Endothelial cell of umbilical vein (primary cell): Measurements from ENCODE around the gene MYO1B. TPM values are rescaled to one million over a fixed set of nuclear protein-coding genes. Genes with fewer than 3 reads are reported as not detected.

ENCODE experiments used
- BruUV-seq: library from RNA; stranded (reverse); fragments of 400-500 nt; replicated peaks from 2 replicates; lab custom pipeline; 2021; lab: Mats Ljungman, UMichigan
- CTCF ChIA-PET: fragments of 300-600, 350-600 bp; sonication (Branson Sonifier 250); formaldehyde crosslinking; loops from one replicate; lab custom pipeline; 2021; ENCODE audit warnings: antibody characterized with exemption, inconsistent platforms; lab: Charles Lee
- POLR2A ChIA-PET: fragments of 300-600, 350-600 bp; sonication (Branson Sonifier 250); formaldehyde crosslinking; loops from one replicate; lab custom pipeline; 2021; ENCODE audit warnings: antibody characterized with exemption, inconsistent platforms; lab: Charles Lee
- DNase-seq: peaks from one replicate; pipeline ENCODE4 v3.0.0-alpha.2; 2011; ENCODE audit warnings: low read depth, low spot score
- FAIRE-seq: peaks from 2 replicates; lab custom pipeline; 2011; peaks lifted over from hg19 to GRCh38; lab: Jason Lieb, UNC
- H2AFZ ChIP-seq: 2 replicates; pipeline ENCODE4 v1.6.0; 2012; ENCODE audit warnings: low read depth, low read length, control low read depth, inconsistent platforms
- H3K27ac ChIP-seq: 2 replicates; pipeline ENCODE4 v1.5.1; 2011; ENCODE audit warnings: low read depth, mild to moderate bottlenecking, control low read depth, low read length, moderate library complexity; ENCODE audit not compliant: insufficient read depth
- H3K27me3 ChIP-seq, 2 experiments: 2 replicates each; pipeline versions ENCODE4 v1.6.0 to v1.6.1; 2011; ENCODE audit warnings: low read length in 2 of 2, mixed read lengths in 1 of 2; ENCODE audit not compliant: control insufficient read depth in 2 of 2, insufficient read depth in 2 of 2
- H3K36me3 ChIP-seq, 2 experiments: 2 replicates in 1 of 2; 3 replicates in 1 of 2; pipeline ENCODE4 v1.5.1; 2011; ENCODE audit warnings: low read length in 2 of 2, mild to moderate bottlenecking in 1 of 2, moderate library complexity in 1 of 2; ENCODE audit not compliant: control insufficient read depth in 2 of 2, insufficient read depth in 2 of 2; ENCODE audit errors: extremely low read depth in 1 of 2
- H3K4me1 ChIP-seq: 3 replicates; pipeline ENCODE4 v1.5.1; 2011; ENCODE audit warnings: mild to moderate bottlenecking, low read length; ENCODE audit not compliant: control insufficient read depth, insufficient read depth; ENCODE audit errors: extremely low read depth
- H3K4me2 ChIP-seq: 2 replicates; pipeline ENCODE4 v1.6.1; 2011; ENCODE audit warnings: low read length, control low read depth, mixed read lengths; ENCODE audit not compliant: insufficient read depth
- H3K4me3 ChIP-seq, 3 experiments: fragments of 200-600 bp in 1 of 3; sonication (generic), shearing (Covaris generic) in 1 of 3; replicated peaks in 1 of 3; 2 replicates each; pipeline ENCODE4 v1.5.1; 2011 to 2016; ENCODE audit warnings: control low read depth in 3 of 3, low read length in 3 of 3, mild to moderate bottlenecking in 2 of 3, inconsistent platforms in 1 of 3, low read depth in 1 of 3, moderate library complexity in 1 of 3; ENCODE audit not compliant: insufficient read depth in 1 of 3
- H3K79me2 ChIP-seq: 2 replicates; pipeline ENCODE4 v1.6.0; 2012; ENCODE audit warnings: low read length, inconsistent platforms; ENCODE audit not compliant: control insufficient read depth, insufficient read depth
- H3K9ac ChIP-seq: replicated peaks from 2 replicates; pipeline ENCODE3; 2011; ENCODE audit warnings: low read length, control low read depth; ENCODE audit not compliant: insufficient read depth; ENCODE audit errors: extremely low read depth
- H3K9me1 ChIP-seq: replicated peaks from 3 replicates; pipeline ENCODE4 v1.6.0; 2011; ENCODE audit warnings: mild to moderate bottlenecking, low read length; ENCODE audit not compliant: control insufficient read depth, insufficient read depth; ENCODE audit errors: extremely low read depth
- H3K9me3 ChIP-seq: replicated peaks from 2 replicates; pipeline ENCODE4 v1.5.1; 2012; ENCODE audit warnings: low read length, inconsistent platforms; ENCODE audit not compliant: control insufficient read depth, insufficient read depth
- H4K20me1 ChIP-seq: replicated peaks from 2 replicates; pipeline ENCODE3; 2011; ENCODE audit warnings: mild to moderate bottlenecking, low read length; ENCODE audit not compliant: control insufficient read depth, insufficient read depth; ENCODE audit errors: extremely low read depth
- CTCF ChIP-seq, 2 donors: IDR thresholded peaks; 1 replicate in 1 of 2; 2 replicates in 1 of 2; pipeline ENCODE4 v1.5.1; 2011; ENCODE audit warnings: low read length in 2 of 2, mild to moderate bottlenecking in 2 of 2, moderate library complexity in 2 of 2, control low read depth in 1 of 2, inconsistent platforms in 1 of 2, low read depth in 1 of 2; ENCODE audit not compliant: insufficient read depth in 1 of 2; ENCODE audit errors: extremely low read depth in 1 of 2
- EZH2 ChIP-seq: IDR thresholded peaks from 2 replicates; pipeline ENCODE4 v1.6.1; 2012; ENCODE audit warnings: borderline replicate concordance, low read depth, mild to moderate bottlenecking, moderate library complexity, low read length, inconsistent platforms; ENCODE audit not compliant: severe bottlenecking
- FOS ChIP-seq: IDR thresholded peaks from 2 replicates; pipeline ENCODE4 v1.6.1; 2011; ENCODE audit warnings: mild to moderate bottlenecking, low read length, moderate library complexity, borderline replicate concordance; ENCODE audit not compliant: insufficient read depth
- GATA2 ChIP-seq: IDR thresholded peaks from 2 replicates; pipeline ENCODE4 v1.7.0; 2011; ENCODE audit warnings: low read depth, mild to moderate bottlenecking, moderate library complexity, mixed read lengths, low read length; ENCODE audit not compliant: insufficient read length, insufficient read depth
- JUN ChIP-seq: IDR thresholded peaks from 2 replicates; pipeline ENCODE4 v1.6.1; 2011; ENCODE audit warnings: borderline replicate concordance, low read depth; ENCODE audit not compliant: insufficient read length, insufficient read depth
- MAX ChIP-seq: IDR thresholded peaks from 2 replicates; pipeline ENCODE4 v1.6.1; 2011; ENCODE audit not compliant: insufficient read depth, insufficient read length
- dilution Hi-C: fragments of 300-500 bp; cut with MboI; formaldehyde crosslinking; loops from one replicate; pipeline ENCODE4 v1.15.0; 2019; ENCODE audit warnings: low sequenced_read_pairs; ENCODE audit not compliant: extremely low pct_ligation_motif_present
- intact Hi-C: fragments of 100-400 bp; cut with micrococcal nuclease; formaldehyde crosslinking; loops from one replicate; pipeline ENCODE4 v1.10.0; 2022
- polyA plus RNA-seq, 4 experiments: library from polyadenylated mRNA; depleted of rRNA in 3 of 4; stranded (reverse) in 3 of 4; unstranded in 1 of 4; fragments of >200 nt; gene quantifications; 2 replicates each; pipeline versions ENCODE4 v1.2.1 to v1.2.3, GENCODE V29; 2011 to 2012; ENCODE audit warnings: missing spikeins in 1 of 4
- total RNA-seq: library from RNA; stranded (reverse); gene quantifications from 2 replicates; pipeline ENCODE4 v1.2.3, GENCODE V29; 2021

MYO1B gene
- total and polyA plus RNA-seq, 2 donors (not counting 3 experiments of a cell fraction or from before 2014, with no cell fraction given), result 8.7 to 51.1 TPM

GRCh38 chr2:191218292-191218898 lies 26.8 kb upstream of the MYO1B start:
- Histone ChIP-seq H2AFZ (no peak overlapping the region), H3K9me1 (no peaks in the 10 kb centered on the region), H3K36me3 (no peaks in the 10 kb centered on the region), H3K27me3 (peaks cover 0 to 2% of the 10 kb centered on the region in 2 experiments), H3K4me3 (no peak overlapping the region), H4K20me1 (no peaks in the 10 kb centered on the region), H3K4me2 (peak overlapping the region; percentile 8), H3K9ac (no peak overlapping the region), H3K27ac (no peak overlapping the region), H3K9me3 (no peaks in the 10 kb centered on the region), H3K79me2 (no peaks in the 10 kb centered on the region), H3K4me1 (no peaks in the 10 kb centered on the region)
- no TSS peak for BruUV-seq
- FAIRE-seq (peak; percentile 82), DNase-seq (peak; percentile 75)
- TF ChIP-seq CTCF (IDR thresholded peaks at IDR 0.05; ENCODE audit: extremely low read depth in 1 of 2, insufficient read depth in 1 of 2, low read depth in 1 of 2, low read length in 2 of 2) (peak; percentile 66 to 67), EZH2 (no peak), MAX (no peak), FOS (no peak), GATA2 (no peak), JUN (no peak)
- dilution Hi-C loops (no loop called here), intact Hi-C loops (loop anchor here (1.0 to 5.0 kb wide), 6 partner anchors 27 to 303 kb away; partner anchors contain the start of gene MYO1B)
- ChIA-PET CTCF (interaction anchor here (0.5 to 7.3 kb wide), 68 partner anchors 8 to 844 kb away, joined by 3 to 149 read pairs (median 4); no protein-coding TSS in a partner anchor), POLR2A (no interaction called here)
